NCI-H2196 treated with DMSO at 0.1 percent for 48 hours (cell line): Measurements from ENCODE around the gene PBLD.
"Not testable (repeated sequence)": the region's sequence is repeated elsewhere in the genome, so short reads cannot be mapped to it uniquely, and the experiment has no call there.

ENCODE experiments used
- DNase-seq: peaks from one replicate; lab custom pipeline; 2025; ENCODE audit not compliant: unreplicated experiment; lab: John Stamatoyannopoulos, UW

PBLD gene

GRCh38 chr10:68284062-68285001, 48.4 kb downstream of the PBLD start:
- DNase-seq, result no peak

- no peak for DNase-seq
Measured at GRCh38 chr10:68280758-68281157, 52.0 kb downstream of the PBLD start.

GRCh38 chr10:68278906-68279753, 53.6 kb downstream of the PBLD start:
- not testable (repeated sequence) for DNase-seq

GRCh38 chr10:68277814-68278213, 54.9 kb downstream of the PBLD start:
- not testable (repeated sequence) for DNase-seq

- no peak for DNase-seq
Measured at GRCh38 chr10:68276224-68276623, 56.5 kb downstream of the PBLD start.

GRCh38 chr10:68275600-68276126, 57.1 kb downstream of the PBLD start:
- no peak for DNase-seq

- DNase-seq, result no peak
Measured at GRCh38 chr10:68272833-68273232, 59.9 kb downstream of the PBLD start.

- DNase-seq, result no peak
Measured at GRCh38 chr10:68271196-68271882, 61.4 kb downstream of the PBLD start.

GRCh38 chr10:68269562-68270290, 63.0 kb downstream of the PBLD start:
- DNase-seq, result no peak

GRCh38 chr10:68261132-68261856, 71.4 kb downstream of the PBLD start:
- no peak for DNase-seq

- DNase-seq, result no peak
Measured at GRCh38 chr10:68253346-68253745, 79.4 kb downstream of the PBLD start.

GRCh38 chr10:68251625-68252495, 80.9 kb downstream of the PBLD start:
- DNase-seq, result no peak

- no peak for DNase-seq
Measured at GRCh38 chr10:68251151-68251550, 81.6 kb downstream of the PBLD start.

- DNase-seq, result no peak
Measured at GRCh38 chr10:68249297-68249696, 83.4 kb downstream of the PBLD start.

GRCh38 chr10:68247931-68248330, 84.8 kb downstream of the PBLD start:
- no peak for DNase-seq

- DNase-seq, result not testable (repeated sequence)
Measured at GRCh38 chr10:68246397-68246796, 86.3 kb downstream of the PBLD start.

- DNase-seq, result no peak
Measured at GRCh38 chr10:68242051-68242450, 90.7 kb downstream of the PBLD start.

- no peak for DNase-seq
Measured at GRCh38 chr10:68239596-68240150, 93.1 kb downstream of the PBLD start.
